Right cardiac atrium (tissue), 5 donors: ENCODE results near the gene PEX1. TPM values are rescaled to one million over a fixed set of nuclear protein-coding genes. Genes with fewer than 3 reads are reported as not detected.

Experiments
- polyA plus RNA-seq: library from polyadenylated mRNA; stranded (reverse); fragments of 200-250 nt; gene quantifications from one replicate; pipeline ENCODE4 v1.2.3, GENCODE V29; 2013
- total RNA-seq, 4 donors: library from RNA; stranded (reverse); fragmentation: NEBNext Ultra II Directional; extraction: Animal tissue kit (Norgen Biotek cat#: 25700); gene quantifications; one replicate each; pipeline ENCODE4 v1.2.1, GENCODE V29; 2021
- donor health status: healthy with polysubstance abuse.
- donor health status: DM: no; HTN: yes; CAD: no.
- donor health status: DM: no; HTN: no; CAD: no.
- donor health status: DM: no; HTN: yes; CAD: no; lungs with severe emphysema.
- donor health status: DM: yes; HTN: yes; CAD: no.

Gene PEX1
- total and polyA plus RNA-seq, 5 donors: 9.3 to 17.6 (median 14.0) TPM

Other genes with a start within 250 kb of the PEX1 start
- gene GATAD1, start 81.0 kb downstream of the PEX1 start, total RNA-seq: 10 to 100 TPM; 18.0 to 21.5 (median 18.2) TPM
- 15.5 TPM for gene GATAD1, start 81.0 kb downstream of the PEX1 start, polyA plus RNA-seq
- gene ERVW-1, start 50.6 kb downstream of the PEX1 start, total RNA-seq: not detected
- gene ERVW-1, start 50.6 kb downstream of the PEX1 start, polyA plus RNA-seq: 0.07 TPM
- 10 to 100 TPM in 3 of 4 donors, 1 to 10 TPM in 1; 9.1 to 14.8 (median 11.8) TPM for gene RBM48, start 275 bp upstream of the PEX1 start, total RNA-seq
- gene RBM48, start 275 bp upstream of the PEX1 start, polyA plus RNA-seq: 10.1 TPM
- 10 to 100 TPM; 13.2 to 18.1 (median 15.2) TPM for gene FAM133B, start 61.9 kb upstream of the PEX1 start, total RNA-seq
- 16.6 TPM for gene FAM133B, start 61.9 kb upstream of the PEX1 start, polyA plus RNA-seq